ENCODE measurements around the gene C19orf25. TPM values are rescaled to one million over a fixed set of nuclear protein-coding genes. Genes with fewer than 3 reads are reported as not detected.
A peak's percentile ranks its signal among the peaks of the same experiment; 100 is the strongest.

Gene C19orf25
- total and polyA plus RNA-seq, 9 of the 15 experiments (the other 6 are each of a cell fraction or from before 2014, with no cell fraction given) = 0.79 to 96.0 (median 36.1) TPM

DNA sequence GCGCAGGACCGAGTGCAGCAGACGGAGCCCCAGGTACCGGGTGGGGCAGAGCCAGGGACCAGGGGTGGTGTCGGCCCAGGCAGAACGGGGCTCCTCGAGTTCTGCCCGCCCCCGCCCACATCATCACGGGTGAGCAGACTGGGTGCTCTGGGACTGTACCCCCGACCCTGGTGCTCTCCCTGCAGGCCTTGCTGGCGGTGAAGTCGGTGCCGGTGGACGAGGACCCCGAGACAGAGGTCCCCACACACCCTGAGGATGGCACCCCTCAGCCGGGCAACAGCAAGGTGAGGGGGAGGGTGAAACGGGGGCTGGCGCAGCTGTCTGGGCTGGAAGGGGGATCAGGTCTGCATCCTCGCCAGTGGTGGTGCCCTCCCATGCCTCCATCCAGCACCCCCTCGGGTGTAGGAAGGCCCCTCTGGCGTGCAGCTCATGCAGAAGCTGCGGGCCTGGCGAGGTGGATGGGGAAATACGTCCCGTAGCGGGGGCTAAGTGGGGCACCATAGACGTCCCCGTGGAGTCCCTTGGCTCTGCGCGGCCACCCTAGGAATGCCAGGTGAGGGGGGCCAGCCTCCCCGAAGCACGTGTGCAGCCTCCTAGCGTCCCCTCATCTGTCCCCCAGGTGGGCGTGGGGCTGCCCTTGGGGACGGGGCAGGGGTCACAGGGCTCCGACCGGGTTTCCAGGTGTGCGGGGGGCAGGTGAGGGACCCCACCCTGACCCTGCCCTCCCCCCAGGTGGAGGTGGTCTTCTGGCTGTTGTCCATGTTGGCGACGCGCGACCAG lies 22.7 kb downstream of the C19orf25 start (continued):
- TF ChIP-seq ZNF764 (CRISPR knock-in tag; IDR thresholded peaks at IDR 0.05; ENCODE audit: low read depth) = no peak
- TF ChIP-seq, protein P1, sequence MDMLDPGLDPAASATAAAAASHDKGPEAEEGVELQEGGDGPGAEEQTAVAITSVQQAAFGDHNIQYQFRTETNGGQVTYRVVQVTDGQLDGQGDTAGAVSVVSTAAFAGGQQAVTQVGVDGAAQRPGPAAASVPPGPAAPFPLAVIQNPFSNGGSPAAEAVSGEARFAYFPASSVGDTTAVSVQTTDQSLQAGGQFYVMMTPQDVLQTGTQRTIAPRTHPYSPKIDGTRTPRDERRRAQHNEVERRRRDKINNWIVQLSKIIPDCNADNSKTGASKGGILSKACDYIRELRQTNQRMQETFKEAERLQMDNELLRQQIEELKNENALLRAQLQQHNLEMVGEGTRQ (CRISPR knock-in tag; IDR thresholded peaks at IDR 0.05) = no peak
- TF ChIP-seq SMC3 (conservative IDR thresholded peaks at IDR 0.05; ENCODE audit: insufficient read depth, low read depth, low read length) = no peak
- TF ChIP-seq, protein P2, sequence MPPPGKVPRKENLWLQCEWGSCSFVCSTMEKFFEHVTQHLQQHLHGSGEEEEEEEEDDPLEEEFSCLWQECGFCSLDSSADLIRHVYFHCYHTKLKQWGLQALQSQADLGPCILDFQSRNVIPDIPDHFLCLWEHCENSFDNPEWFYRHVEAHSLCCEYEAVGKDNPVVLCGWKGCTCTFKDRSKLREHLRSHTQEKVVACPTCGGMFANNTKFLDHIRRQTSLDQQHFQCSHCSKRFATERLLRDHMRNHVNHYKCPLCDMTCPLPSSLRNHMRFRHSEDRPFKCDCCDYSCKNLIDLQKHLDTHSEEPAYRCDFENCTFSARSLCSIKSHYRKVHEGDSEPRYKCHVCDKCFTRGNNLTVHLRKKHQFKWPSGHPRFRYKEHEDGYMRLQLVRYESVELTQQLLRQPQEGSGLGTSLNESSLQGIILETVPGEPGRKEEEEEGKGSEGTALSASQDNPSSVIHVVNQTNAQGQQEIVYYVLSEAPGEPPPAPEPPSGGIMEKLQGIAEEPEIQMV (tag; conservative IDR thresholded peaks at IDR 0.05; ENCODE audit: low read depth) = no peak
- no peak for TF ChIP-seq ZNF184 (CRISPR knock-in tag; IDR thresholded peaks at IDR 0.05)
- peak; percentile 62; the same call in 1 of the 2 replicates for TF ChIP-seq THAP12 (CRISPR knock-in tag; IDR thresholded peaks at IDR 0.05)
- no peak for TF ChIP-seq SMAD2 (IDR thresholded peaks at IDR 0.05; ENCODE audit: low read depth, low read length)
- TF ChIP-seq ZNF23 (CRISPR knock-in tag; IDR thresholded peaks at IDR 0.05) = no peak
- TF ChIP-seq PPARD (CRISPR knock-in tag; IDR thresholded peaks at IDR 0.05) = no peak
- no peak for TF ChIP-seq PRMT5 (CRISPR knock-in tag; IDR thresholded peaks at IDR 0.05)
- TF ChIP-seq, protein P3, sequence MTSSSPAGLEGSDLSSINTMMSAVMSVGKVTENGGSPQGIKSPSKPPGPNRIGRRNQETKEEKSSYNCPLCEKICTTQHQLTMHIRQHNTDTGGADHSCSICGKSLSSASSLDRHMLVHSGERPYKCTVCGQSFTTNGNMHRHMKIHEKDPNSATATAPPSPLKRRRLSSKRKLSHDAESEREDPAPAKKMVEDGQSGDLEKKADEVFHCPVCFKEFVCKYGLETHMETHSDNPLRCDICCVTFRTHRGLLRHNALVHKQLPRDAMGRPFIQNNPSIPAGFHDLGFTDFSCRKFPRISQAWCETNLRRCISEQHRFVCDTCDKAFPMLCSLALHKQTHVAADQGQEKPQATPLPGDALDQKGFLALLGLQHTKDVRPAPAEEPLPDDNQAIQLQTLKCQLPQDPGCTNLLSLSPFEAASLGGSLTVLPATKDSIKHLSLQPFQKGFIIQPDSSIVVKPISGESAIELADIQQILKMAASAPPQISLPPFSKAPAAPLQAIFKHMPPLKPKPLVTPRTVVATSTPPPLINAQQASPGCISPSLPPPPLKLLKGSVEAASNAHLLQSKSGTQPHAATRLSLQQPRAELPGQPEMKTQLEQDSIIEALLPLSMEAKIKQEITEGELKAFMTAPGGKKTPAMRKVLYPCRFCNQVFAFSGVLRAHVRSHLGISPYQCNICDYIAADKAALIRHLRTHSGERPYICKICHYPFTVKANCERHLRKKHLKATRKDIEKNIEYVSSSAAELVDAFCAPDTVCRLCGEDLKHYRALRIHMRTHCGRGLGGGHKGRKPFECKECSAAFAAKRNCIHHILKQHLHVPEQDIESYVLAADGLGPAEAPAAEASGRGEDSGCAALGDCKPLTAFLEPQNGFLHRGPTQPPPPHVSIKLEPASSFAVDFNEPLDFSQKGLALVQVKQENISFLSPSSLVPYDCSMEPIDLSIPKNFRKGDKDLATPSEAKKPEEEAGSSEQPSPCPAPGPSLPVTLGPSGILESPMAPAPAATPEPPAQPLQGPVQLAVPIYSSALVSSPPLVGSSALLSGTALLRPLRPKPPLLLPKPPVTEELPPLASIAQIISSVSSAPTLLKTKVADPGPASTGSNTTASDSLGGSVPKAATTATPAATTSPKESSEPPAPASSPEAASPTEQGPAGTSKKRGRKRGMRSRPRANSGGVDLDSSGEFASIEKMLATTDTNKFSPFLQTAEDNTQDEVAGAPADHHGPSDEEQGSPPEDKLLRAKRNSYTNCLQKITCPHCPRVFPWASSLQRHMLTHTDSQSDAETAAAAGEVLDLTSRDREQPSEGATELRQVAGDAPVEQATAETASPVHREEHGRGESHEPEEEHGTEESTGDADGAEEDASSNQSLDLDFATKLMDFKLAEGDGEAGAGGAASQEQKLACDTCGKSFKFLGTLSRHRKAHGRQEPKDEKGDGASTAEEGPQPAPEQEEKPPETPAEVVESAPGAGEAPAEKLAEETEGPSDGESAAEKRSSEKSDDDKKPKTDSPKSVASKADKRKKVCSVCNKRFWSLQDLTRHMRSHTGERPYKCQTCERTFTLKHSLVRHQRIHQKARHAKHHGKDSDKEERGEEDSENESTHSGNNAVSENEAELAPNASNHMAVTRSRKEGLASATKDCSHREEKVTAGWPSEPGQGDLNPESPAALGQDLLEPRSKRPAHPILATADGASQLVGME (CRISPR knock-in tag; IDR thresholded peaks at IDR 0.05) = no peak

All from K562 (cell line).